ENCODE results near the gene CIC. TPM values are rescaled to one million over a fixed set of nuclear protein-coding genes. Genes with fewer than 3 reads are reported as not detected.
A peak's percentile ranks its signal among the peaks of the same experiment; 100 is the strongest.

CIC gene
- total and polyA plus RNA-seq, 9 of the 15 experiments (the other 6 are each of a cell fraction or from before 2014, with no cell fraction given): 0.07 to 44.7 (median 8.6) TPM

GRCh38 chr19:42253245-42254088, 15.6 kb upstream of the CIC start (continued):
- TF ChIP-seq ID3 (CRISPR knock-in tag; IDR thresholded peaks at IDR 0.05) (no peak), ID3 (tag; IDR thresholded peaks at IDR 0.05) (no peak), FOSL1 (tag; conservative IDR thresholded peaks at IDR 0.05) (no peak), FOXO4 (CRISPR knock-in tag; IDR thresholded peaks at IDR 0.05) (no peak), MXI1 (IDR thresholded peaks at IDR 0.05; ENCODE audit: low read depth, low read length) (peak; percentile 66; the same call in 1 of the 2 replicates), GABPA (tag; conservative IDR thresholded peaks at IDR 0.05; ENCODE audit: low read depth) (0 out of 2 replicates have a peak, but pooled peaks have one; percentile 29), KLF16 (IDR thresholded peaks at IDR 0.05) (no peak), ARHGAP35 (IDR thresholded peaks at IDR 0.05; ENCODE audit: partially characterized antibody) (no peak), POLR2A (conservative IDR thresholded peaks at IDR 0.05) (peak; percentile 68), MCM5 (IDR thresholded peaks at IDR 0.05; ENCODE audit: low read depth) (no peak), FOXM1 (IDR thresholded peaks at IDR 0.05; ENCODE audit: low read depth) (no peak), FOXM1 (CRISPR knock-in tag; IDR thresholded peaks at IDR 0.05; ENCODE audit: low read depth) (no peak), THAP12 (CRISPR knock-in tag; IDR thresholded peaks at IDR 0.05) (no peak), ZNF12 (CRISPR knock-in tag; IDR thresholded peaks at IDR 0.05) (no peak), LEF1 (IDR thresholded peaks at IDR 0.05) (no peak), CEBPZ (IDR thresholded peaks at IDR 0.05; ENCODE audit: borderline replicate concordance, low read depth, low read length) (no peak), ZNF398 (CRISPR knock-in tag; IDR thresholded peaks at IDR 0.05) (no peak)
